ENCODE measurements around the gene LIN7A.

The LIN7A gene

DNA sequence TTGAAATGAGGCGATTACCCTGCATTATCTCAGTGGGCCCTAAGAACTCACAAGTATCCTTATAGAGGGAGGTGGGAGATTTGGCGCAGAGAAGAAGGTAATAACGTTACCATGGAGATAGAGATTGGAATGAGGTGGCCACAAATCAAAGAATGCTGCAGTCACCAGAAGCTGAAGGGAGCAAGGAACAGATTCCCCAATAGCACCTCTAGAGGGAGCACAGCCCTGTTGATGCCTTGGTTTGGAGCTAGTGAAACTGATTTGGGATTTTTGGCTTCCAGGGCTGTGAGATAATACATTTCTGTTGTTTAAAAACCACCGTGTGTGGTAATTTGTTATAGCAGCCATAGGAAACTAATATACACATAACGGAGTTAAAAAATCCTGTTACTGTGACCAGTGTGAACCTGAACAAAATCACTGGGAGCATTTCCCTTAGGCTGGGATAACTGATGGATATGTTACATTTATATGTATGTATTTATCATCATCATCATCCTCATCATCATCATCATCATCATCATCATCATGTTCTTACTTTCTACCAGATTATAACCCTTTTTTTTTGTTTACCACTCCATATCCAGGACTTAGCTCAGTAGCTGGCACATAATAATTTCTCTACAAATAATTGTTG, 100.3 kb downstream of the LIN7A start:
- Histone ChIP-seq H3K9me2 (ENCODE audit: low read depth, low read length) (no peaks in the 10 kb centered on the region), H3K9me3 (ENCODE audit: low read length) (no peaks in the 10 kb centered on the region), H3K27me3 (ENCODE audit: insufficient read depth, low read length) (no peaks in the 10 kb centered on the region), H3K79me2 (ENCODE audit: insufficient read depth, low read length) (no peaks in the 10 kb centered on the region), H2AFZ (ENCODE audit: low read length) (no peak overlapping the region), H3K4me3 (ENCODE audit: low read depth, low read length, poor library complexity, severe bottlenecking) (no peak overlapping the region), H3K4me2 (ENCODE audit: low read length) (no peak overlapping the region), H3F3A (ENCODE audit: insufficient read depth, low read length) (no peaks in the 10 kb centered on the region), H3K4me1 (ENCODE audit: insufficient read depth, low read length, severe bottlenecking) (no peaks in the 10 kb centered on the region), H3K9ac (ENCODE audit: low read length) (no peak overlapping the region), H4K20me1 (ENCODE audit: insufficient read depth, low read length) (no peaks in the 10 kb centered on the region), H3K27ac (ENCODE audit: low read depth, low read length, poor library complexity, severe bottlenecking) (no peak overlapping the region), H3K36me3 (ENCODE audit: insufficient read depth, low read length) (no peaks in the 10 kb centered on the region)
- TF ChIP-seq, protein P1, sequence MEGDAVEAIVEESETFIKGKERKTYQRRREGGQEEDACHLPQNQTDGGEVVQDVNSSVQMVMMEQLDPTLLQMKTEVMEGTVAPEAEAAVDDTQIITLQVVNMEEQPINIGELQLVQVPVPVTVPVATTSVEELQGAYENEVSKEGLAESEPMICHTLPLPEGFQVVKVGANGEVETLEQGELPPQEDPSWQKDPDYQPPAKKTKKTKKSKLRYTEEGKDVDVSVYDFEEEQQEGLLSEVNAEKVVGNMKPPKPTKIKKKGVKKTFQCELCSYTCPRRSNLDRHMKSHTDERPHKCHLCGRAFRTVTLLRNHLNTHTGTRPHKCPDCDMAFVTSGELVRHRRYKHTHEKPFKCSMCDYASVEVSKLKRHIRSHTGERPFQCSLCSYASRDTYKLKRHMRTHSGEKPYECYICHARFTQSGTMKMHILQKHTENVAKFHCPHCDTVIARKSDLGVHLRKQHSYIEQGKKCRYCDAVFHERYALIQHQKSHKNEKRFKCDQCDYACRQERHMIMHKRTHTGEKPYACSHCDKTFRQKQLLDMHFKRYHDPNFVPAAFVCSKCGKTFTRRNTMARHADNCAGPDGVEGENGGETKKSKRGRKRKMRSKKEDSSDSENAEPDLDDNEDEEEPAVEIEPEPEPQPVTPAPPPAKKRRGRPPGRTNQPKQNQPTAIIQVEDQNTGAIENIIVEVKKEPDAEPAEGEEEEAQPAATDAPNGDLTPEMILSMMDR (IDR thresholded peaks at IDR 0.05; ENCODE audit: low read length): peak; percentile 43; the same call in 1 of the 2 replicates
- TF ChIP-seq EZH2 (IDR thresholded peaks at IDR 0.05; ENCODE audit: borderline replicate concordance, low read length): no peak

DNA sequence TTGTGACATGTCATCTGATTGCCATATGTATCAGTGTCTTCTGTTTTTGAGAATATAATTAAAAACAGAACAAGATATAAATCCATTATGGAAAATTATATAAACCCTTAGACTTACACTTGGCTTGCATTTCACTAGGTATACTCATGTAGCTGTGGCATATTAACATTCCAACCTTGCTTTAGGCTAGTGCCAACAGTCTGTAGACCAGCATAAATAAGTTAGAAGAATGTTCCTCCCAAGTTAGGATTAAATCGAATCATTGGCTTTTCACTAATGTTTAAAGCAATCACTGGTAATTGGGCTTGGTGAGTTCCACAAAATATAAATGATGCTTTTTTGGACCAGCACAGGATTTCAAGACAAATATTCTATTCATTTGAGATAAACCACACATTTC, 103.0 kb downstream of the LIN7A start:
- TF ChIP-seq, protein P1 (IDR thresholded peaks at IDR 0.05; ENCODE audit: low read length): no peak
- TF ChIP-seq EZH2 (IDR thresholded peaks at IDR 0.05; ENCODE audit: borderline replicate concordance, low read length): no peak
- Histone ChIP-seq H3K36me3 (ENCODE audit: insufficient read depth, low read length) (no peaks in the 10 kb centered on the region), H3K79me2 (ENCODE audit: insufficient read depth, low read length) (no peaks in the 10 kb centered on the region), H3K4me1 (ENCODE audit: insufficient read depth, low read length, severe bottlenecking) (no peaks in the 10 kb centered on the region), H3K4me3 (ENCODE audit: low read depth, low read length, poor library complexity, severe bottlenecking) (no peak overlapping the region), H2AFZ (ENCODE audit: low read length) (no peak overlapping the region), H3K27ac (ENCODE audit: low read depth, low read length, poor library complexity, severe bottlenecking) (no peak overlapping the region), H3K4me2 (ENCODE audit: low read length) (no peak overlapping the region), H4K20me1 (ENCODE audit: insufficient read depth, low read length) (no peaks in the 10 kb centered on the region), H3K9me3 (ENCODE audit: low read length) (no peaks in the 10 kb centered on the region), H3F3A (ENCODE audit: insufficient read depth, low read length) (no peaks in the 10 kb centered on the region), H3K9me2 (ENCODE audit: low read depth, low read length) (no peaks in the 10 kb centered on the region), H3K9ac (ENCODE audit: low read length) (no peak overlapping the region), H3K27me3 (ENCODE audit: insufficient read depth, low read length) (no peaks in the 10 kb centered on the region)

DNA sequence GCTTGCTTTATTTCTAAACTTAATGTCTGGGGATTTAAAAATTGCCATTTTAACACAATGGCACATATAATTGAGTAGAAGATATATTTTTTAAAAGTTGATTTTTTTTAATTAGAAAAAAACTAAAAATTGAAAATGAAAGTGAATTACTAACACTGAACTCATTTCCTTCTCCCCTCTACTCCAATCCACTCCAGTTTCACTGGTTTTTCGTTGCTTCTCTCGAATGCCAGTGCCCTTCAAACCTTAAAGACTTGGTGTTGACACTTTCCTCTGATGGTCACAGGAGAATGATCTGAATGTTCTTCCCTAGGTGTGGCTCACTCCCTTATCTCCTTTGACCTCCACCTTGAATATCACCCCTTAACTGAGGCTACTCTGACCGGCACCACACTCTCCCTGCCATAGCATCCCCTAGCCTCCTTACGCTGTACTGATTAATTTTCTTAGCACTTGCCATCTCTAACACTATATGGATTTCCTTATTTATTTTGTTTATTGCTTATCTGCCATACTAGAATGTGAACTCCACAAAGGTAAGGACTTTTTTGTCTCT, 107.1 kb downstream of the LIN7A start:
- H3K79me2 ChIP-seq (ENCODE audit: insufficient read depth, low read length): no peaks in the 10 kb centered on the region
- H3K9ac ChIP-seq (ENCODE audit: low read length): no peak overlapping the region
- no peaks in the 10 kb centered on the region for H3K9me2 ChIP-seq (ENCODE audit: low read depth, low read length)
- no peaks in the 10 kb centered on the region for H3K9me3 ChIP-seq (ENCODE audit: low read length)
- no peaks in the 10 kb centered on the region for H3K27me3 ChIP-seq (ENCODE audit: insufficient read depth, low read length)
- no peak overlapping the region for H3K4me3 ChIP-seq (ENCODE audit: low read depth, low read length, poor library complexity, severe bottlenecking)
- no peaks in the 10 kb centered on the region for H4K20me1 ChIP-seq (ENCODE audit: insufficient read depth, low read length)
- H3F3A ChIP-seq (ENCODE audit: insufficient read depth, low read length): no peaks in the 10 kb centered on the region
- H3K36me3 ChIP-seq (ENCODE audit: insufficient read depth, low read length): no peaks in the 10 kb centered on the region
- no peaks in the 10 kb centered on the region for H3K4me1 ChIP-seq (ENCODE audit: insufficient read depth, low read length, severe bottlenecking)
- no peak overlapping the region for H3K4me2 ChIP-seq (ENCODE audit: low read length)
- TF ChIP-seq, protein P1 (IDR thresholded peaks at IDR 0.05; ENCODE audit: low read length): no peak
- no peak for TF ChIP-seq EZH2 (IDR thresholded peaks at IDR 0.05; ENCODE audit: borderline replicate concordance, low read length)
- H3K27ac ChIP-seq (ENCODE audit: low read depth, low read length, poor library complexity, severe bottlenecking): no peak overlapping the region
- H2AFZ ChIP-seq (ENCODE audit: low read length): no peak overlapping the region

Data from OCI-LY1 (cell line).